CD4-positive, alpha-beta T cell treated with Interleukin-4 for 4 hours (primary cell): ENCODE measurements around the gene MASP1.

Experiments
- DNase-seq: peaks from one replicate; pipeline ENCODE4 v3.0.0-alpha.2; 2020

MASP1 gene

GRCh38 chr3:187293516-187294430 lies 2.2 kb upstream of the MASP1 start:
- no peak for DNase-seq

DNA sequence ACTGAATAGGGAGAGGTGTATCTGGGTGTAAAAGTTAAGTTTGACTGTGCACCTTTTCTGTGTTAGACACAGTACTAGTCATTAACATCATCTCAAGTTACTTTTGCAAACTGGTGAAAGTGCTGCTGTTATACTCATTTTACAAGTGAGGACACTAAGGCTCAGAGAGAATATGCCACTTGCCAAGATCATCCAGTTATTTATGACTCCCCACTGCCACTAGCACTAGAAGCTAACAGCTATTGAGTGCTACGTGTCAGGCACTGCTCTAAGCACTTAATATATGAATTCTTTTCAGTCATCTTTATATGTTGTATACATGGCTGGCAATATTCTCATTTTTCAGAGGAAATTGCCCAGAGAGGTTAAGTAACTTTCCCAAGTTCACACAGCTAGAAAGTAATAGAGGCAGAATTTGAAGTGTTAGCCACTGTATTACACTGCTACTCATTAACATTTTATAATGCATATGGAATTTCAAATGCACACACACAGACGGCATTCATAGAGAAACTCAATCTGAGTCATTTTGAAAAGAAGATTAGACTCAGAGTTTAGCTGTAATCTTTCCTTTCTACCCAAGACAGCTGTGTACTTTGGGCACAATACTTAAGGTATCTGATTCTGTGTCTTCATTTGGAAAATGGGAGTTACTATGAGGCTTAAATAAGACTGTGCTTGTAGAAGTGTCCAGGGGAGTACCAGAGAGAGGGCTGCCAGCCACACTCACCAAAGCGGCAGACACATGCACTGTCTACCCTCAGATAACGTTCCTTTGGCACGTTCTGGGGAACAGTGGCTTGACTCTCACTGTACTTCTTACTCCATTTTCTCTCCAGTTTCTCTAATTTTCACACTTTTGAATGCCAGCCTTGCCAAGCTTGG lies 1.3 kb upstream of the MASP1 start:
- no peak for DNase-seq

- DNase-seq: no peak
These were observed 644 bp upstream of the MASP1 start for GRCh38 chr3:187292181-187292580.

DNA sequence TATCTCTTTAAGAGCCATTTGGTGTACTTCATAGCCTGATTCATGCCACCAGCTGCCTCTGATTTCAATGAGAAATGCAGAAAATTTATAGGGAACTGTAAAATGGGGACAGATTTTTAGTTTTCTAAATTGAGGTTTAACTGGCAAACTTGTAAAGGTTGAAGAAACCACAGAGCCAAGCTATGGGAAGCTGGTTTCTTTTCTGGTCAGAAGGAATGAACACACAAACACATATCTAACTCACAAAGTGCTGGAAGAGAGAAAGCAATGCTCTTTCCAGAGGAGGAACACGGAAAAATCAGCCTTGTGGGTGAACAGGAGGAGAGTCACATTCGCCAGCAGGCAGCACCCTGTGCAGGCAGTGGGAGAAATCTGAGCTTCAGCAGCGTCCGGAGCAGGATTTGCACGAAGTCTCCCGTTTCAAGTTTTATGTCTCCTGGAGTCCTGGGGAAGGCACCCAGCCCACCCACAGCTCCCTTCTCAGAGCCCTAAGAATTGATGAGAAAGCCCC lies 481 bp downstream of the MASP1 start:
- no peak for DNase-seq

DNA sequence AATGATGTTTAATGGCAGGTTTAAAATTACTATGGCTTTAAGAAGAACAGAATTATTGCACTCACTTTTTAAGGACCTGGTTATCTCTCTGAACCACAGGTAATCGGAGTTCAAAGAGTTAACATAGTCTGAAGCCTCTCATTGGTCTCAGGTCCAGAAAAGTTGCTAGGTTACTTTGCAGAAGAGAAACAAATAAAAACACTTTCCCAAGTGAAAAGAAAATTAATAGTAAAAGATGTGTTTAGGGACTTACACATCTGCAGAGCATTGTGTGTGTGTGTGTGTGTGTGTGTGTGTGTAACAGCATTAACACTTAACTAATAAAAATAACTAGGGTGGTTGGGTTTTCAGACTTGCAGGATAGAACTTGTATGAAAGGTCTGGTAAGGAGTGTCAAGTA lies 1.0 kb downstream of the MASP1 start:
- no peak for DNase-seq

DNA sequence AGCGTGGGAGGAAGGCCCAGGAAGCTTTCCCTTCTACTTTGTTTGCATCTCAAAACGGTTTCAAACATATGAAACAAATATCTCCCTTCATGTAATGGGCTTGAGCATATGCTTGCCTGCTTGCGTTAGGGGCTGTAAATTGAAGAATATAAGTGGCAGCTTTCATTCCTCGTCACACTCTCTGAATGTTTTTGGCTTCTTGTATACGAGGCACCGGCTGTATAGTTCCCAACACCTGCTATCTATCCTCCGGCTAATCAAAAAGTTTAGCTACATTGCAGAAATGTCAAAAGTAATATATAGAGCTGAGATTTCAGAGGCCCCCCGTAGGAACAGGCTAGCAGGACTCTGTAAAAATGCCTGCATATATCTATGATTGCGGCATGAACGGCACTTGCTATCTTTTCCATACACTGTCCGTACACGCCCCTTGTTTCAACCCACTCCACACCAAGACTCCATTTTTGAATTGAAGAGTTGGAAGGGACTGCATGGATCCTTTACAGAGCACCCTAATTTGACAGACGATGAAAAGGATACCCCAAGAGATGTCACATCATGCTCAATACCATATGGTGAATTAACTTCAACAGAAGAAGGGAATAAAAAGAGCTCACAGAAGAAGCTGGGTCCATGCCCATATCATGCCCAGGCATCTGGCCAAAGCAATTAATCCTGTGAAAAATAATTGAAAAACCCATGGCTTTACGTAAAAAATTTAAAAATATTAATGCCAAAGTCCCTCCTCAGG lies 2.5 kb downstream of the MASP1 start:
- no peak for DNase-seq

DNA sequence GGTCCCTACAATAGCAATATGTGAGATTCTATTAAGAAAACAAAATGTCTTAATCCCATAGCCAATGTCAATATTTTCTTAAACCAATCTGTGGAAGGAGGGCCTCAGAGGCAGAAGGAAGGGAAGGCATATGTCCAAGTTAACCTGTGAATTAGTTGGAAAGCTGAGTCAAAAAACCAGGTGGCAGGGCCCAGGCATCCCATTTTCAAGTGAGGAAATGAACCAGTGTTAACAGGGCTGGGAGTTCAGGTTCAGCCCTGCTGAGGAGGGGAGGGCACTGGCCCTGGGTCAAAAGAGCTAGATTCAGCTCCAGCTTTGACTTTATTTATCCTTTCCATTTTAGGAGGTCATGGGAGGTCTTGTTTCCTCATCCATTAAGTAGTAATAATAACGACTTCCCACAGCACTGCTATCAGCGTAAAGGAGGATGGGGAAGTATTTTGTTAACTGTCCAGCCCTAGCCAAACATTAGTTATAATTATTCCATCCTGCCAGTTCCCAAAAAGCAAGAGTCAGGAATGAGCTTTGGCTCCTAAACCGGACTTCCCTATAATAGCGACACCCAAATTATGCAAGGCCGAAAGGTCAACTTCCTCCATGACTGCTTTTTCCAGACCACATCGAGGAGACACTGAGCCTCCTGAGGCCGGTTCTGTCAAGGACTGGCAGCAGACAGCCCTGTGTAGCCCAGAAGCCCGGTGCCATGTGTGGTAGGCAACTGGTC lies 3.2 kb downstream of the MASP1 start:
- no peak for DNase-seq

DNA sequence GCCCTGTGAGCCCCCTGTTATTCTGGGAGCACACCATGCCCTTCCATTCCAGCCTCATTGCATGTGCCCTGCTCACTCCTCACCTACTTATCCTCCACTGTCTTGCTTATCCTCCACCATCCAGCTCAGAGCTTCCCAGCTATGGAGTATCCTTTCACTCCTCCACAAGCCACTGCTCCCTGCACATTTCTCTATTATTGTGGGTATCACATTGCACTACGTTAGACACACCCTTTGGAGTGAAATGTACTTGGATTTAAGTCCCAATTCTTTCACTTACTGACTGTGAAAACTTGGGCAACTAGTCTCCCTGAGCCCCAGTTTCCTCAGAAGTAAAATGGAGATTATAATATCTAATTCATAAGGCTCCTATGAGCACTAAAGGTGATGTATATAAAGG lies 4.3 kb downstream of the MASP1 start:
- no peak for DNase-seq

DNA sequence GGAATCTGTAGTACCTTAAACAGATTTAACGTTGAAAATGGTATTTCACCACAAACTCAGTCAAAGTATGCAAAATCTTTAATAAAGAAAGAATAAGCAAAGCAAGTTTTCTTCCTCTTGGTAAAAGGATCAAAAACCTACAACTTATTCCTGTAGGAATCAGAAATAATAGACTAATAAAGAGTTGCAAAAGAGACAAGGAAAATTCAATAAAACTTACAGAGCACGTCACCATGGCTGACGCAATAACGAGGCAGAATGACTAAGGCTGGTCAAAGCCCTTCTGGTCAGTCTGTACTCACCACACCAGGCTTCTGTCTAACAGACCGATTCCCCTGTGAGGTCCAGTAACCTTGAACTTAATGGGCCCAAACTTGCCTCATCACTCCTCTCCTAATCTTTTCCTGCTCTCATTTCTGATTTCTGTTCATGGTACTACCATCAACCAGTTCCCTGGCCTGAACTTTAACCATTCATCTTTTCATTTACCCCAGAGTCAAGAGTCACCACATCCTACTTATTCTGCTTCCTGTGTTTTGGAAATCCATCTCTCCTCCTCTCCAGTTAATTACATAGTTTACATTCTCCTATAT lies 5.0 kb downstream of the MASP1 start:
- no peak for DNase-seq

- DNase-seq: no peak
These were observed 10.3 kb downstream of the MASP1 start for GRCh38 chr3:187281191-187281714.

DNA sequence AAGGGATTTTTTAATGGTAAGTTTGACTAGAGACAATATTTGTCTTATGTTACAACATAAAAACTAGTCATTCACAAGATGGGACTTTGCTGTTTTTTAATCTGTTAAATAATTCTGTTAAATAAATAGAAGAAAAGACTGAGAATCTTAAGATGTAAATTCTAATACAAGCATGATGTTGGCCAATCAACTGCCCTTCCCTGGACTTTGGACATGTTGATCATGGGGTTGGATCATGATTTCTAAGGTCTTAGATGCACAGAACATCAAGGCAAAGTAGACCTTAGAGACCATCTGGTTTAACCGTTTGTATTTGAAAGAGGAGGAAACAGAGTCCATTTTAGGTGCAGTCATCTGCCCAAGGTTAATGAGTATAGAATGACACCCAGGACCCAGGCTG lies 10.9 kb downstream of the MASP1 start:
- DNase-seq: no peak

DNA sequence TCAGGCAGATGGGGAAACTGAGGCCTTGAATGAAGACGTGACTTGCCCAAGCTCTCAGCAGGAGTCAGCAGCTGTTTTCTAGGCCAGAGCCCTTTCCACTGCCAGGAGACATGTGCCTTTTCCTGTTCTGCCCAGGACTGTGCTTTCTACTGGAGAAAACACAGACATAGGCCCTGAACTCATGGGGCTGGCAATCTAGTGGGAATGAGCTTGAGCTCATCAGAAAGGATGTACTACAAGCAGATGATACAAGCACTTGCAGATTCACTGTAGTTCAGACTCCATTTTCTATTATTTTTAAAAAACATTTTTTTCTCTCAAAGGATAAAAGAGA lies 14.4 kb downstream of the MASP1 start:
- no peak for DNase-seq

DNA sequence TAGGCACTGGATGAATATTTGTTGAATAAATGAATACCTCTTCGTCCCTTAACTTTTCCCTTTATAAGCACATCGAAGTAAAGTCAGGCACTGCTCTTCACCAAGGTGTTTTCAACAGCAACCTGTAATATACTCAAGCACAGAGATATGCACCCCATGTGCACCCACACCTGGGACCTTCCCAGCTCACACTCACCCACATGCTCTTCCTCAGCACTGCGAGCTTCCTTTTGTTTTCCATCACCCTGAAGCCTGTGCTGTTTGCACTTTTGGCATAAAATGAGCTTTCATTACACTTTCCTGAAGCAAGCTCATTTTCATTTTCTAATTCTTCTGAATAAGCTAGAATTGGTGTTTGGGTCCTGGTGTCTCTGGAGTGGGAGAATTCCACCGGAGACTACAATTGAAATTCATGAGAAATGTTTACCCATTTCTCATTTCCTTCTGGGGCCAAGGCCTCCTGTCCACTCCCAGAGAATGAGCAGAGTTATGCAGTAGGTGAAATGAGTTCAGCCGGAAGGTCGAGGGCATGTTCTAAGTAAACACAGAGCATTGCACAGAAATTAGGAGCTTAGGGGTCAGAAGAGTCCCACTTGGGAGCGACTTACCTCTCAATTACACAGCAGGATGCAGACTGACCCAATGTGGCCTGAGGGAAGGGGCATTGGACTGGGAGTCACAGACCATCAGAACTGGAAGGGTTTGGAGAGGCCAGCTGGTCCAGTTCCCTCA lies 15.0 kb downstream of the MASP1 start:
- no peak for DNase-seq

GRCh38 chr3:187274977-187275338 lies 16.6 kb downstream of the MASP1 start:
- DNase-seq: no peak

- DNase-seq: no peak
These were observed 17.1 kb downstream of the MASP1 start for GRCh38 chr3:187274315-187274976.

DNA sequence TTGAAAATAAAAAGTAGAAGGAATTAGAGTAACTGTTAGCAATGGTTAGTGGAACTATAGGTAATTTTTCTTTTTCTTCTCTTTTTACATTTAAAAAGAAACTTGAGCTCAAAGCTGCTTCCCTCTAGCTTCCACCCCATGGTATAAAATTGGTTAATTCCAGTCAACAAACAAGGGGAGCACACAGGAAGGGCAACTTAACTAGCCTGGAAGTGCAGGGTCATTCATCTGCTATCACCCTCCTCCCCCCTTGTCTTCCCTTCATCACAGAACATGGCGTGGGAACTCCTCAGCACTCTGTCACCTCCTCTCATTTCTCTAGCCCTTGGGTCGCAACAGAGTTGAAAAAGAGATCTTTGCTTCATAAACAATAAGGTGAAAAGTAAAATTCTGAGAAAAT lies 20.0 kb downstream of the MASP1 start:
- no peak for DNase-seq

DNA sequence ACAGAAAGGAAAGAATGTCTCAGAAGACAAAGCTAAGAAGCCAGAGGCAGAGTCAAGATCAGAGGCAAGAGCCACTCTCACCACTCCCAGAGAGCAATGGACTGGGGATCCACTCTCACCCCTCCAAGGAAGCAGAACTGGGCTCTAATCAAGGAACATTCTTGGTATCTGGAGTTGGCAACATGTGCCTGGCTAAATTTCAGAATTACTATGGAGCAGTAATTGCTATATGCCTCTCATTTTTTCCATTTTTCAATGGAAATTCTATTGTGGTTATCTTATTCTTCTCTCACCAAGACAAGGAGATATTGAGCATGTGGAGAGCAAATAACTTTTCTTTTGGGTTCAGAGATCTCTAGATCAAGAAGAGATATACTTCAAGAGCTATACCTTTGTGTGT lies 22.1 kb downstream of the MASP1 start:
- no peak for DNase-seq

- DNase-seq: no peak
These were observed 24.2 kb downstream of the MASP1 start for GRCh38 chr3:187267306-187267705.

DNA sequence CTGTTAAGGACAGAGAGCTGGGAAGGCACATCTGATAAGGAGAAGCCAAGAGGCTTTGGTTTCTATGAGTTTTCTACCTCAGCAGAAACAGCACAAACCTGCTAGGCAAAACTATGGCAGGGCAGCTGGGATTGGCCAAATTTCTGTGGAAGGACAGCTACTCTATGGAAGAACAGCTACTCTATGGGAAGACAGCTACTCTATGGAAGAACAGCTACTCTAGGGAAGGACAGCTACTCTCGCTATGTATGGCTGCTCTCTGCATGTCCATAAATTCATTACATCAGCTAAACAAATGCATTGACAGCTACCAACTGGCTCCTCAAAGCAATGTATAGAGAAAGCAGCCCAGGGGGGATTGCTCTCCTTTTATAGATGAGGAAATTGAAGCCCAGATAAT lies 24.8 kb downstream of the MASP1 start:
- no peak for DNase-seq

DNA sequence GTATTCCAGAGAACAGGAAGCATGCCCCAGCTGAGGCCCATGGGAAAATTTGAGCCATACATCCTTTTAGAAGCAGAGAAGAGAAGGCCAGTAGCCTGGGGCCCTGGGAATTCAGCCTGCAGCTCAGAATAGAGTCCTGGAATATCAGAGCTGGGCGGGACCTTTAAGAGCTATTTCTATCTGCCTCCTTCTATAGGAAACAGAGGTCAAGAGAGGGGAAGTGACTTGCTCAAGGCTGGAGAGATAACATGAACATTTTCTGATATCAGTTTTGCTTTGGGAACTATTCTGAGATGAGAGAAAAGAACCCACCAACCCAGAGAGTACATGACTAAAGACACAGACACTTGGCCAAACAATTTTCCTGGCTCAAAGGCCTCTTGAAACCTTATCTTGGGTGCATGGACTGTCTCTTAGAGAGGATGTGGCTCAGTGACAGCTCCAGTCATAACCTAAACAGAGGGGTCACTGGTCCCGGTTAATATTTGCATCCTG lies 26.0 kb downstream of the MASP1 start:
- no peak for DNase-seq
